Measurements from ENCODE around the gene PTPRN2.
A peak's percentile ranks its signal among the peaks of the same experiment; 100 is the strongest.

The PTPRN2 gene

GRCh38 chr7:157615101-157615817, 972.4 kb downstream of the PTPRN2 start:
- DNase-seq, result no peak

DNA sequence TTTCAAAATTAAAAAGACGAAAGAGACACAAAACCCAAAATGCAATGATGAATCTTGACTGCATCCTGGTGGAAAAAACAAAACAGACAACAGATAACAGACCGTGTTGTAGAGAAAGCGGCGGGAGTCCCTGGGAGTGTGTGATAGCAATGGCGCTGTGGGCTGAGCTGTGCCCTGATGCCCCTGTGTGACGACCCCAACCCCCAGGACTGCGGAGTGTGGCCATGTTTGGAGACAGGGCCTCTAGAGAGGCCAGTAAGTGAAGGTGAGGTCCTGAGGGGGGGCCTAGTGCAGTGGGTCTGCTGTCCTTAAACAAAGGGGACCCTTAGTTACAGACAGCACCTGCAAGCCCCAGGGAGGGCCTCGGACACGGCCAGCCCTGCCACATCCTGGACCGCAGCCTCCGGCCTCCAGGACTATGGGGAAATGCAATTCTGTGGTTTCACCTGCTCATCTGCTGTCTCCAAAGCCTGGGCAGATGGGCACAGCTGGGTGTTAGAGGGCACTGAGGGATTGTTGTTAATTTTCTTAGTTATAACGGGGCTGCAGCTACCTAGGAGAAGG, 973.1 kb downstream of the PTPRN2 start:
- DNase-seq, result no peak

GRCh38 chr7:157613575-157614322, 973.9 kb downstream of the PTPRN2 start:
- DNase-seq, result no peak

DNA sequence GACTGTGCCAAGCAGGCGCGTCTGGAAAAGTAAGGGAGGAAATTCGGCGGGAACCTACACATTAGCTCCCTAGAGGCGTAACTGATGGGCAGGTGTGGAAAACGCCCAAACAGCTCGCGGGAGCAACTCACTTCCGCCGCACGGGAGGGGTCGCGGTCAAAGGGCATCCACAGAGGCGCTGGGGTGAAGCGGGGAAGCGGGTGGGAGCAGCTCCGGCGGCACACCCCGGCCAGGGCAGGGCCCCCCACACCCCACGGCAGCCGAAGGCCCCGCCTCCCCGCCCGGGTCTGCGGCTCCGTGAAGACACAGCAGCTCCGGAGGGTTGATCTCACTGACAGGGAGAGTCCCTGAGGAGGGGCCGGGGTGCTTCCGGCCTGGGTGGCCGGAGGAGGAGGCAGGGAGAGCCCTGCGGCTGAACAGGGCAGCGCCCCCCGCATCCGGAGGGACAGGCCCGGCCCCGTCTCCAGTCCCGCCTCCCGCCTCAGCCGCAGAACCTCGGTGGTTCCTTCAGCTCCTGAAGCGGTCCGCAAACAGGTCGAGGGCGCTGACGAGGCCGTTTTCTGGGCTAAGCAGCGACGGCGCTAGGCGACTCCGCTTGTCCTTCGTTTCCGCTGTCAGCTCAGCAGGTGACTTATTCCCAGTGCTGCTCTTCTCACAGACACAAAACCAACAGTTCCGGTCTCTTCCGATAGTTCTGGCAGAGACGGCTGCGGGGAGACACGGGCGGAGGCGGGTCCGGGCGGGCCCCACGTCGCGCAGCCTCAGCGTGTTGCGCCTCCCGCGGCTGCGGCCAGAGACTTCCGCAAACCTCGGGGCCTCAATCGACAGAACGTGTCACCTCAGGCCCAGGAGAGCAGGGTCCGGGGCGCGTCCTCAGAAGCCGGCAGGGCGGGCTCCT, 974.7 kb downstream of the PTPRN2 start:
- peak; percentile 58 for DNase-seq

- no peak for DNase-seq
Observed at GRCh38 chr7:157612009-157612663, 975.5 kb downstream of the PTPRN2 start.

DNA sequence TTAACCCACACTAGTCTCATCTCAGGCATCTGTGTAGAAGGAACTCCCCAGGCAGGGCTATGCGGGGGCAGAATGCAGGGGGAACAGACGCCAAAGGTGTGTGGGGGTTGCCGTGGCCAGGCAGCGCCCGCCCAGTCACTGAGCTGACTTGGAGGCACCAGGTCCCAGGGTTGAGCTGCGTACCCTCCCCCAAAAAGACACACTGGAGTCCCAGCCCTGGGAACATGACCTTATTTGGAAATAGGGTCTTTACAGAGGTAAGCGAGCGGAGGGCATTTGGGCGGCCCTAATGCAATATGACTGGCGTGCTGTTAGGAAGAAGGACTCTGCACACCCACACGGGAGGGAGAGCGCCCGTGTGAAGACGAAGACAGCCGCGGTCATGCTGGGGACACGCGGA, 976.3 kb downstream of the PTPRN2 start:
- DNase-seq, result no peak

- no peak for DNase-seq
Observed at GRCh38 chr7:157610671-157611295, 976.8 kb downstream of the PTPRN2 start.

DNA sequence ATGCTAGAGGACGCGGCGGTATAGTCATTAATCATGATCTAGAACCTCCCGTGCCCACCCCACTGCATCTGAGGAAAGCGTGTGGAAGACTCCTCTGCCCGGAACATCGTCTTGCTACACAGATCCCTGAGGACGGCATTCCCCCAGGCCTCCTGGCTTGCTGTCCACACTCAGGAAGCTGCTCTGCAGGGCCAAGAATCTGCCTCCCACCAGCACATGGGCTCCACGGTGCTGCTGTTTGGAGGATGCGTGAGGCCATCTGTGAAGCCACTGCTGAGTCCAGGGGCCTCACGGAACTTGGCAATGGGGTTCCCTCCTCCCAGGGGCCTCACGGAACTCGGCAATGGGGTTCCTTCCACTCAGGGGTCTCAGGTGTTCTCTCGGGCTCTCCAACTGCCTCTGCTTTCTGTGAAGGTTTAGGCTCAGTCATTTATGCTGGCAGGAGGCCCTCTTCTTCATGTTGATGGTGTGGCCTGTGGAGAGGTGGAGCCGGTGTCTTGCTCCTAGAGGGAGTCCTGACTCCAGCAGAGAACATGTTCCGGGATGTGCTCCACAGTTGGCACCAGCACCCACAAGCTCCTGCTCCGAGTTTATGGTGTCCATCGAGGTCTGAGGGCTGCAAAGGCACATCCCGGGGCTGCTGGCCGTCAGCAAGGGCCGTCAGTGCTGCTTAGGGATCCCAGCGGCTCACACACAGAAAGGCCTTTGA, 977.5 kb downstream of the PTPRN2 start:
- DNase-seq, result no peak

DNA sequence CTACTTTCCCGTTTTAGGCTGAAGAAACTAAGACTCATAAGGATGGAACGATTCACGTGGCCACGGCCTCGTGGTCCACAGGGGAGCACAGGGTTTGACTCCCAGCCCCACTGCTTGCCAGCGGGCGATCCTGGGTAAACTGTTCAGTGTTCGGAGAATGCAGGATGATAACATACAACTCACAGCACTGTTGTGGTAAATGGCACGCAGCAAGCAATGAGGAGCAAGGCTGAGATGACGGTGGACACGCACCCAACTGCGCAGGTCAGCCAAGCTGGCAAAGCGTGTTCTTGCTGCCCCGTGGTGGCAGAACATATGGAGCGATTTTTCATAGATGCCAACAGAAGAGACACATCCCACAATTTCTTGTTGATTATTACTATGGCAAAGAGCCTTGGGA, 978.1 kb downstream of the PTPRN2 start:
- no peak for DNase-seq

- DNase-seq, result no peak
Observed at GRCh38 chr7:157607218-157607617, 980.4 kb downstream of the PTPRN2 start.

DNA sequence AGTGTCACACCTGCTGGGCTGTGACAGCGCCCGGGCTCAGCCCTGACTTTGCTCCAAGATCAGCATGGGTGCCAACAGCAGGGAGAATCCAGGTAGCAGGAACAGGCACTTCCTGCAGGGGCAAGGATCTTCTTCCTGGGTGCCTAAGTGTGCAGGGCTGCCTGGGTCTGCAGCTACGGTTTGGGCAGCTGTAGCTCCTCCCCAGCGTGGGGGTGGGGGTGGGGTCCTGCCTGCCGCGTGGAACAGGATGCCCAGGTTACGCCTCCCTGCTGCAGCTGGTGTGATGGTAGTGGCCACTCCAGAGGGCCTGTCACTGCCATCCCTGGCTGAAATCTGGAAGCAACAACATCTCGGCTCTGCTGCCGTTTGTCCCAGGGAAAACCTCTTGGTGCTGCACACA, 981.5 kb downstream of the PTPRN2 start:
- DNase-seq, result no peak

DNA sequence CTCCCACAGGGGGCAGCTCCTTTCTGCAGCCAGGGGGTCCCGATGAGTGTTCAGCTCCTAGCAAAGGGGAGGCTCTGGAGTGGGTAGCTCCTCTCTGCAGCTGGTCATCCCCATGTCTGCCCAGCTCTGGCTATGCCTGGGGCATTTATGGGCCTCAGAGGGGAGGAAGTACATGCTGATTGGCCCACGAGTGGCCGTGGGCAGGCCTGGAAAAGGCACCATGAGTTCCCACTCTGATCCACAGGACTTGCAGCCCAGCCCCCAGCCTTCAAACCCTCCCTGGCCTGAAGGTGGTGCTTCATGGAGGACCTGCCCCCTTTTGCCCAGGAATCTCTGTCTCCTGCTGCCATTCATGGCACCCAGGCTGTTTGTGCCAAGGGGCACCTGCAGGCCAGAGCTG, 982.0 kb downstream of the PTPRN2 start:
- no peak for DNase-seq

DNA sequence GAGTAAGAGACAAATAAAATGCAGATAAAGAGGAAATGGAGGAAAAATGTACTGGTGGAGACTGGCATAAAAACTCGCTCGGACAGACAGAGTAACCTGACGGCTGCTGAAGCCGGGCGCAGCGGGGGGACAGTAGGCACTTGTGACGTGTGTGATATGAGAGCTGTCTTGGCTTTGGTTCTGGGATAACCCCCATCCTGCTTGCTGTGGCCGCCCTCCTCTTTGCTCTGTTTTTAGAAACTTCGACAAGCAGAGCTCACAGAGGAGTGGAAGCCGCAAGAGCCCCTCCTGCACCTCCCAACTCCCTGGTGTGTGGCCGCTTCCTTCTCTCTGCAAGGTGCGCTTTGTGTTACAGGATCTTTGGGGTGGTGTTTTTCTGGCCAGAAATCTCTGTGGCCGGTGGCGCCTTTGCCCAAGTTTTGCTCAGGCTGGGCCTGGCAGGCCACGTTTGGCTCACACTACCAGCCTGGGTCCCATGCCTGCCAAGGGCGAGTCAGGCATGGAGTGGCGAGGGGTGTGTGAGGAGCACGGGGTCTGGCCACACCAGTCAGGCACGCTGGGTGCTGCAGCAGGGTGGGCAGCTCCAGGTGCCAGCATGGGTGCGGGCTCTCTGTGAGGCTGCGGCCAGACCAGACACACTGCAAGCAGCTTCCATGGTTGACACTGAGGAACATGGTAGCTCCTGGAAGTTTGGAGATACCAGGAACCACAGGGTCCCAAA, 982.8 kb downstream of the PTPRN2 start:
- no peak for DNase-seq

GRCh38 chr7:157603716-157604115, 983.9 kb downstream of the PTPRN2 start:
- no peak for DNase-seq

GRCh38 chr7:157603005-157603404, 984.6 kb downstream of the PTPRN2 start:
- no peak for DNase-seq

GRCh38 chr7:157602581-157602980, 985.0 kb downstream of the PTPRN2 start:
- DNase-seq, result no peak

DNA sequence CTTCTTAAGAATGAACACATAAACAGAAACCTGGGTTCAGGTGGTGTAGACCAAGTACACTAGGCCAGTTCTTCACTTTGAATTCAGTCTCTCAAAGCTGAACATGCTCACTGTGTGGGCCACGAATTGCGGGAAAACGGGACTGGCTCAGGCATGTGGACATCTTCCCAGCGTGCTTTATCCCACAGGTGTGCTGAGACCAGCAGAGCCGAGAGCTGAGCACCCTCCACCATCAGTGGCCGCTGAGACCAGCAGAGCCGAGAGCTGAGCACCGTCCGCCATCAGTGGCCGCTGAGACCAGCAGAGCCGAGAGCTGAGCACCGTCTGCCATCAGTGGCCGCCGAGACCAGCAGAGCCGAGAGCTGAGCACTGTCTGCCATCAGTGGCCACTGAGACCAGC, 985.5 kb downstream of the PTPRN2 start:
- DNase-seq, result no peak

- DNase-seq, result no peak
Observed at GRCh38 chr7:157601530-157601929, 986.1 kb downstream of the PTPRN2 start.

GRCh38 chr7:157599491-157599890, 988.1 kb downstream of the PTPRN2 start:
- no peak for DNase-seq

DNA sequence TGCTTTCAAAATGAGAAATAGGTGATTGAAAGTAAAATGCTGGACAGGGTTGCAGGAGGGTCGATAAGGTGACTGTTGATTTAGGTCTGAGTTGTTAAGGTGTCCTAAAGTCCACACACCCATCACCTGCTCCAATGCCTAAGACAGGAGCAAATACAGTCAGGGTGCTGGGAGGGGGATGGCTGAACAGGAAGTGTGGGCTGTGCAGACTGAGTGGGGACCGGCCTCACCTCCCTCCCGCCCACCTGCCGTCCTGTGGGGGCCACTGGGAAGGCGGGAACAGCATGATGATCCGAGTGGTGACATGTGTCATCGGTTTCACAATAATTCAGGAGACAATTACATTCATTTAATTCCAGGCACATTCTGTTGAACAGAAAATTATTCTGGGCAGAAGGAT, 990.1 kb downstream of the PTPRN2 start:
- DNase-seq, result no peak

GRCh38 chr7:157596881-157597280, 990.7 kb downstream of the PTPRN2 start:
- no peak for DNase-seq

All from stimulated activated CD4-positive, alpha-beta T cell treated with anti-CD3 and anti-CD28 coated beads, Interleukin-4, amount 100 ng/mL, for 1 hour (primary cell).